Stomach smooth muscle (tissue), 2 donors: ENCODE results near the gene SPATA6L.

ENCODE experiments used
- H3K27ac ChIP-seq: one replicate; pipeline ENCODE4 v1.7.0; 2013; ENCODE audit warnings: mild to moderate bottlenecking, low read length, inconsistent platforms
- H3K27me3 ChIP-seq, 2 donors: one replicate each; pipeline ENCODE4 v1.7.0; 2013; ENCODE audit warnings: low read length in 2 of 2; ENCODE audit not compliant: insufficient read depth in 2 of 2, control insufficient read depth in 1 of 2
- H3K36me3 ChIP-seq, 2 donors: one replicate each; pipeline ENCODE4 v1.7.0; 2013; ENCODE audit warnings: low read length in 2 of 2; ENCODE audit not compliant: control insufficient read depth in 2 of 2, insufficient read depth in 2 of 2
- H3K4me1 ChIP-seq: one replicate; pipeline ENCODE4 v1.7.0; 2013; ENCODE audit warnings: low read length; ENCODE audit not compliant: control insufficient read depth, insufficient read depth
- H3K4me3 ChIP-seq, 2 donors: one replicate each; pipeline ENCODE4 v1.7.0; 2013; ENCODE audit warnings: low read length in 2 of 2
- H3K9ac ChIP-seq, 2 donors: one replicate each; pipeline ENCODE4 v1.7.0; 2013; ENCODE audit warnings: low read length in 2 of 2, mild to moderate bottlenecking in 1 of 2
- H3K9me3 ChIP-seq, 2 donors: one replicate each; pipeline ENCODE4 v1.7.0; 2013; ENCODE audit warnings: low read length in 2 of 2; ENCODE audit not compliant: control insufficient read depth in 2 of 2
- donor health status: healthy.
- donor health status: Pancreatic carcinoma.

The SPATA6L gene

DNA sequence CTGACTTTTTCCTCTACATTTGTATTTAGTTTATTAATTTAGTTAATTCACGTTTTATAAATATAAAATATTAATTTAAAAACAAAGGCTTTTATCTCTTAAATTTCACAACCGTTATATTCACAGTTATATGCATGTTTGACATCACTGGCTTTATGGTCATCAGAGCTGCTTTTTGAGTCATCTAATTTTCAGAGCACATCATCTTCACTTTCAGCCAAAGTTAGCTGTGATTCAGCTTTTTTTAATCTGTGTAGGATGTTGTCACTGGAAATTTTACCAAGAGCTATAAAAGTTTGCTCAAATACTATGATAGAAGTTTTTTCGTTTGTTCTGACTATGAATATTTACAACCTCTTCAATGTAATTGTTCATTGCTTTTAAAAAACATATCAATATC, 25.5 kb upstream of the SPATA6L start:
- Histone ChIP-seq H3K27me3 (no peaks in the 10 kb centered on the region), H3K9ac (no peak overlapping the region), H3K27ac (no peak overlapping the region), H3K36me3 (peaks cover 7 to 16% of the 10 kb centered on the region in 2 donors), H3K4me3 (no peak overlapping the region), H3K4me1 (no peaks in the 10 kb centered on the region), H3K9me3 (no peaks in the 10 kb centered on the region)

DNA sequence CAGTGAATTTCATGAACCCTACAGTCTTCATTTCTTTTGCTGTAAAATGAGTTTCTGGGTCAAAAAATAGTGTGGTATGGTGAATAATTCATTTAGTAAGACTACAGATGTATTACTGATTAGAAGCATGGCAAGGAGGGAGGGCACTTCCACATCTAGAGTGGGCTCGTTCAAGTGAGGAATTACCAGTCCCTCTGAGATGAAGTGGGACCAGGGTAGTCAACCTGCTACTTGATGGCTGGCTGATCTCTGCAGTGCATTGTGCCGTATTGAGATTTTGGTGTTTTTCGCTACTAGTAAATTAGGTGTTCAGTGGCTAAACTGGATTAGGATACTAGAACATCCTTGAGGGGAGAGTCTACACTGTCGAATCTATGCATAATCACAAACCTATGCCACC, 23.9 kb upstream of the SPATA6L start:
- H3K4me3 ChIP-seq, result no peak overlapping the region
- no peaks in the 10 kb centered on the region for H3K9me3 ChIP-seq
- no peak overlapping the region for H3K9ac ChIP-seq
- H3K36me3 ChIP-seq, result peaks cover 12 to 18% of the 10 kb centered on the region in 2 donors
- H3K4me1 ChIP-seq, result no peaks in the 10 kb centered on the region
- no peaks in the 10 kb centered on the region for H3K27me3 ChIP-seq
- no peak overlapping the region for H3K27ac ChIP-seq

- no peak overlapping the region for H3K9ac ChIP-seq
Observed at GRCh38 chr9:4689687-4690104, 23.4 kb upstream of the SPATA6L start.

GRCh38 chr9:4689021-4689420, 22.7 kb upstream of the SPATA6L start:
- no peaks in the 10 kb centered on the region for H3K27me3 ChIP-seq
- H3K36me3 ChIP-seq, result peaks cover 12 to 22% of the 10 kb centered on the region in 2 donors
- H3K4me3 ChIP-seq, result no peak overlapping the region
- H3K27ac ChIP-seq, result no peak overlapping the region
- H3K4me1 ChIP-seq, result no peaks in the 10 kb centered on the region
- H3K9me3 ChIP-seq, result no peaks in the 10 kb centered on the region
- H3K9ac ChIP-seq, result no peak overlapping the region

More at GRCh38 chr9:4689687-4690104, 23.4 kb upstream of the SPATA6L start:
- Histone ChIP-seq H3K27me3 (no peaks in the 10 kb centered on the region), H3K36me3 (peaks cover 12 to 22% of the 10 kb centered on the region in 2 donors), H3K9me3 (no peaks in the 10 kb centered on the region), H3K4me3 (no peak overlapping the region), H3K27ac (no peak overlapping the region), H3K4me1 (no peaks in the 10 kb centered on the region)

GRCh38 chr9:4686584-4686983, 20.3 kb upstream of the SPATA6L start:
- no peak overlapping the region for H3K27ac ChIP-seq
- no peak overlapping the region for H3K9ac ChIP-seq
- no peaks in the 10 kb centered on the region for H3K27me3 ChIP-seq
- no peak overlapping the region for H3K4me3 ChIP-seq
- no peaks in the 10 kb centered on the region for H3K4me1 ChIP-seq
- no peaks in the 10 kb centered on the region for H3K9me3 ChIP-seq
- peaks cover 12 to 19% of the 10 kb centered on the region in 2 donors for H3K36me3 ChIP-seq

DNA sequence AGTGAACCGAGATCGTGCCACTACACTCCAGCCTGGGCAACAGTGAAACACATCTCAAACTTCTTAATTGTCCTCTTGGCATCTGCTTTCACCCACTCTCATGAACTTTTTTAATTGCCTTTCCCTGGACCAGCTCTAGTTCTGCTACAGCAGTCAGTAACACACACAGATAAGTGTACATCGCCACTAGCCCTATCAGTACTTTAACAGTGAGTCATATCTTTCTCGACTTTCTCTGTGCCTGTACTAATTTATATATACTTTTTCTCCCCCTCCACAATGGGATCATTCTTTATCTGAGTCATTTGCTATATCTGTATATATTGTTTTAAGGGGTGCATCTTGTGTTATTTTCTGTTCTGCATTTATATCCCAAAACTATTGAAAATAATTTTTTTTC, 19.8 kb upstream of the SPATA6L start:
- Histone ChIP-seq H3K9me3 (no peaks in the 10 kb centered on the region), H3K4me1 (peaks cover 3% of the 10 kb centered on the region), H3K9ac (no peak overlapping the region), H3K27ac (no peak overlapping the region), H3K4me3 (no peak overlapping the region), H3K27me3 (no peaks in the 10 kb centered on the region), H3K36me3 (peaks cover 12 to 16% of the 10 kb centered on the region in 2 donors)

GRCh38 chr9:4684820-4685219, 18.5 kb upstream of the SPATA6L start:
- Histone ChIP-seq H3K27me3 (no peaks in the 10 kb centered on the region), H3K4me1 (peaks cover 5% of the 10 kb centered on the region), H3K27ac (no peak overlapping the region), H3K9me3 (no peaks in the 10 kb centered on the region), H3K36me3 (peaks cover 5 to 10% of the 10 kb centered on the region in 2 donors), H3K9ac (no peak overlapping the region), H3K4me3 (no peak overlapping the region)

DNA sequence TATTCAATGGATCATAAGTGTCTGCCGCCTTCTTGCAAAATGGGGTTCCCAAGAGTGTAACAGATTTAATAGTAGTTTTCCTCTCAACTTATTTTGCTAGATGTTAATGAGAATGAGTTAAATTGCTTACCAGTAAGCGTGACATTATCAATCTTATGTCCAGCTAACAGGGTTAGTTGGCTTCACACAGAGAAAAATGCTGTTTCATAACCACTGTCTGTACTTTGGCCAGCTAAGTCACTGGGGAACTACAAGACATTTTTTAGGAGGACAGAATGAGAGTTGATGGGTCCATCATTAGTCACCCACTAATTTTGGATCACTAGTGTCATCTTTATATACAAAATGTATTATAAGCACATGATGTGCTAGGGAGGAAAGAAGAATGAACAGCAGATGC, 14.5 kb upstream of the SPATA6L start:
- Histone ChIP-seq H3K27ac (peak overlapping the region; percentile 96), H3K9ac (peak overlapping the region; percentile 96 to 97), H3K4me3 (peak overlapping the region; percentile 80 to 90), H3K4me1 (peaks cover 5% of the 10 kb centered on the region), H3K9me3 (no peaks in the 10 kb centered on the region), H3K27me3 (no peaks in the 10 kb centered on the region), H3K36me3 (peaks cover under 1 to 7% of the 10 kb centered on the region in 2 donors)

- Histone ChIP-seq H3K36me3 (peaks cover 0 to 4% of the 10 kb centered on the region in 2 donors), H3K4me1 (peaks cover 5% of the 10 kb centered on the region), H3K4me3 (peak overlapping the region; percentile 80 to 90), H3K27me3 (no peaks in the 10 kb centered on the region), H3K9ac (peak overlapping the region; percentile 96 to 97), H3K27ac (peak overlapping the region; percentile 96), H3K9me3 (no peaks in the 10 kb centered on the region)
Observed at GRCh38 chr9:4680173-4680525, 13.9 kb upstream of the SPATA6L start.

GRCh38 chr9:4679268-4680172, 13.2 kb upstream of the SPATA6L start, which contains the start of gene CDC37L1:
TSS of gene CDC37L1 (plus strand) at chr9:4679569. CDS start at chr9:4679768, 199 bp downstream.
- no peaks in the 10 kb centered on the region for H3K36me3 ChIP-seq
- H3K9ac ChIP-seq, result peak within 1 kb of the TSS; percentile 96 to 97
- H3K27me3 ChIP-seq, result no peaks in the 10 kb centered on the region
- peaks cover 5% of the 10 kb centered on the region for H3K4me1 ChIP-seq
- no peaks in the 10 kb centered on the region for H3K9me3 ChIP-seq
- peak within 1 kb of the TSS; percentile 80 to 90 for H3K4me3 ChIP-seq
- H3K27ac ChIP-seq, result peak within 1 kb of the TSS; percentile 96
